HepG2 (cell line): ENCODE results near the gene TUBG1. TPM values are rescaled to one million over a fixed set of nuclear protein-coding genes. Genes with fewer than 3 reads are reported as not detected.

ENCODE experiments used
- AGO1 ChIP-seq: fragments of 200-400 bp; formaldehyde crosslinking; IDR thresholded peaks from 2 replicates; pipeline ENCODE4 v1.6.1; 2017; ENCODE audit warnings: mild to moderate bottlenecking, low read depth, low read length, moderate library complexity; ENCODE audit not compliant: poor library complexity, severe bottlenecking
- AHDC1 ChIP-seq: sonication (generic); formaldehyde crosslinking; IDR thresholded peaks from 2 replicates; pipeline ENCODE4 v1.5.1; 2020; ENCODE audit warnings: mild to moderate bottlenecking, missing genetic modification reagents, borderline replicate concordance
- BRCA1 ChIP-seq: sonication (generic); formaldehyde crosslinking; IDR thresholded peaks from 2 replicates; pipeline ENCODE4 v1.4.0; 2020; ENCODE audit warnings: missing genetic modification reagents
- FOXC1 ChIP-seq: sonication (generic); formaldehyde crosslinking; IDR thresholded peaks from 2 replicates; pipeline ENCODE4 v1.8.0; 2022; ENCODE audit warnings: mild to moderate bottlenecking, missing genetic modification reagents, borderline replicate concordance
- GZF1 ChIP-seq: sonication (generic); formaldehyde crosslinking; IDR thresholded peaks from 2 replicates; pipeline ENCODE4 v1.5.1; 2020; ENCODE audit warnings: mild to moderate bottlenecking, missing genetic modification reagents
- HNRNPLL ChIP-seq: fragments of 200-400 bp; formaldehyde crosslinking; IDR thresholded peaks from 2 replicates; pipeline ENCODE4 v1.6.1; 2017; ENCODE audit warnings: mild to moderate bottlenecking, low read depth, low read length; ENCODE audit not compliant: poor library complexity, severe bottlenecking
- KAT7 ChIP-seq: IDR thresholded peaks from 2 replicates; pipeline ENCODE4 v1.6.1; 2018; ENCODE audit warnings: borderline replicate concordance, missing compliant biosample characterization
- KLF11 ChIP-seq: IDR thresholded peaks from 2 replicates; pipeline ENCODE4 v1.6.1; 2016; ENCODE audit warnings: missing compliant biosample characterization
- KLF13 ChIP-seq: sonication (generic); formaldehyde crosslinking; IDR thresholded peaks from 2 replicates; pipeline ENCODE4 v1.4.0; 2020; ENCODE audit warnings: mild to moderate bottlenecking, missing genetic modification reagents
- KLF6 ChIP-seq: IDR thresholded peaks from 2 replicates; pipeline ENCODE4 v1.8.0; 2016; ENCODE audit warnings: missing biosample characterization, missing genetic modification reagents
- PATZ1 ChIP-seq: sonication (generic); formaldehyde crosslinking; IDR thresholded peaks from 2 replicates; pipeline ENCODE4 v1.4.0; 2020; ENCODE audit warnings: missing genetic modification reagents
- XBP1 ChIP-seq: sonication (generic); formaldehyde crosslinking; IDR thresholded peaks from 2 replicates; pipeline ENCODE4 v1.5.0; 2020; ENCODE audit warnings: missing genetic modification reagents
- ZNF451 ChIP-seq: sonication (generic); formaldehyde crosslinking; IDR thresholded peaks from 2 replicates; pipeline ENCODE4 v1.5.0; 2020; ENCODE audit warnings: mild to moderate bottlenecking, missing genetic modification reagents
- ZNF597 ChIP-seq: sonication (generic); formaldehyde crosslinking; IDR thresholded peaks from 2 replicates; pipeline ENCODE4 v1.5.0; 2020; ENCODE audit warnings: missing genetic modification reagents
- ZNF607 ChIP-seq: sonication (generic); formaldehyde crosslinking; IDR thresholded peaks from 2 replicates; pipeline ENCODE4 v1.5.1; 2020; ENCODE audit warnings: missing genetic modification reagents, mild to moderate bottlenecking, borderline replicate concordance
- ZNF709 ChIP-seq: sonication (generic); formaldehyde crosslinking; IDR thresholded peaks from 2 replicates; pipeline ENCODE4 v1.5.0; 2020; ENCODE audit warnings: mild to moderate bottlenecking, missing genetic modification reagents
- ZSCAN5A ChIP-seq: sonication (generic); formaldehyde crosslinking; IDR thresholded peaks from 2 replicates; pipeline ENCODE4 v1.8.0; 2022; ENCODE audit warnings: mild to moderate bottlenecking, missing genetic modification reagents, borderline replicate concordance
- polyA plus RNA-seq, 8 experiments: library from polyadenylated mRNA; depleted of rRNA in 3 of 8; stranded (reverse) in 7 of 8; unstranded in 1 of 8; fragments of >200 nt; fragmentation: Illumina TruSeq in 4 of 8; extraction: Trizol in 4 of 8; gene quantifications; 2 replicates each; pipeline versions ENCODE4 v1.2.1 to v1.2.3, GENCODE V29; 2011 to 2016; ENCODE audit warnings: low read depth in 4 of 8, missing spikeins in 1 of 8, mixed read lengths in 1 of 8; ENCODE audit not compliant: insufficient read depth in 1 of 8
- total RNA-seq, 5 experiments: library from RNA; depleted of rRNA; stranded (reverse); fragments of >200 nt; fragmentation: Illumina TruSeq; extraction: Trizol; gene quantifications; 2 replicates each; pipeline ENCODE4 v1.2.3, GENCODE V29; 2016; ENCODE audit warnings: low read depth in 1 of 5

The TUBG1 gene
- total and polyA plus RNA-seq, 2 of the 13 experiments (the other 11 are each of a cell fraction or from before 2014, with no cell fraction given): 74.1 to 137 TPM

GRCh38 chr17:42566883-42567573, 42.5 kb upstream of the TUBG1 start, which contains the start of gene MLX (continued):
- TF ChIP-seq HNRNPLL (peak; percentile 61), ZNF607 (CRISPR knock-in tag) (peak; percentile 88), ZNF709 (CRISPR knock-in tag) (0 out of 2 replicates have a peak, but pooled peaks have one; percentile 54), GZF1 (no peak; the same call in 1 of the 2 replicates), PATZ1 (CRISPR knock-in tag) (peak; percentile 74; the same call in 1 of the 2 replicates), ZSCAN5A (CRISPR knock-in tag) (peak; percentile 97; the same call in 1 of the 2 replicates), ZNF451 (CRISPR knock-in tag) (peak; percentile 91; the same call in 1 of the 2 replicates), KLF11 (peak; percentile 18; the same call in 1 of the 2 replicates), BRCA1 (CRISPR knock-in tag) (no peak), AHDC1 (no peak; the same call in 1 of the 2 replicates), FOXC1 (CRISPR knock-in tag) (peak; percentile 97), XBP1 (CRISPR knock-in tag) (no peak), KLF13 (CRISPR knock-in tag) (no peak), ZNF597 (CRISPR knock-in tag) (no peak), KLF6 (CRISPR knock-in tag) (peak; percentile 85; the same call in 1 of the 2 replicates), AGO1 (peak; percentile 94), KAT7 (CRISPR knock-in tag) (peak; percentile 93)
